AG04450 (cell line): ENCODE data around the gene ADAMTSL1. TPM values are rescaled to one million over a fixed set of nuclear protein-coding genes. Genes with fewer than 3 reads are reported as not detected.
A peak's percentile ranks its signal among the peaks of the same experiment; 100 is the strongest.

Experiments used
- CTCF ChIA-PET: fragments of 300-600, 350-600 bp; formaldehyde crosslinking; extraction: SDS; loops from one replicate; lab custom pipeline; 2022; ENCODE audit warnings: antibody characterized with exemption, inconsistent platforms; lab: Charles Lee
- POLR2A ChIA-PET: fragments of 350-600 bp; formaldehyde crosslinking; extraction: SDS; loops from one replicate; lab custom pipeline; 2021; ENCODE audit warnings: antibody characterized with exemption, inconsistent platforms; lab: Yijun Ruan, JAX
- DNase-seq: peaks from one replicate; pipeline ENCODE4 v3.0.0-alpha.2; 2011; ENCODE audit warnings: low read depth, low spot score
- H3K27ac ChIP-seq: one replicate; pipeline ENCODE4 v1.5.1; 2012; ENCODE audit warnings: low read depth, low read length, control low read depth
- H3K27me3 ChIP-seq: one replicate; pipeline ENCODE4 v1.6.0; 2012; ENCODE audit warnings: low read length; ENCODE audit not compliant: control insufficient read depth, insufficient read depth
- H3K4me3 ChIP-seq: 2 replicates; pipeline ENCODE4 v1.5.1; 2011; ENCODE audit warnings: mild to moderate bottlenecking, low read depth, low read length, control low read depth
- H3K9me3 ChIP-seq: 2 replicates; pipeline ENCODE4 v1.5.1; 2012; ENCODE audit warnings: low read length; ENCODE audit not compliant: control insufficient read depth, insufficient read depth
- polyA plus RNA-seq: library from polyadenylated mRNA; depleted of rRNA; stranded (reverse); fragments of >200 nt; gene quantifications from 2 replicates; pipeline ENCODE4 v1.2.3, GENCODE V29; 2011
- TF ChIP-seq, protein P1 (sequence below): IDR thresholded peaks from 2 replicates; pipeline ENCODE4 v1.5.1; 2011; ENCODE audit warnings: low read depth, low read length, control low read depth, inconsistent platforms

The ADAMTSL1 gene
- polyA plus RNA-seq, 1 experiment: 22.2 TPM

DNA sequence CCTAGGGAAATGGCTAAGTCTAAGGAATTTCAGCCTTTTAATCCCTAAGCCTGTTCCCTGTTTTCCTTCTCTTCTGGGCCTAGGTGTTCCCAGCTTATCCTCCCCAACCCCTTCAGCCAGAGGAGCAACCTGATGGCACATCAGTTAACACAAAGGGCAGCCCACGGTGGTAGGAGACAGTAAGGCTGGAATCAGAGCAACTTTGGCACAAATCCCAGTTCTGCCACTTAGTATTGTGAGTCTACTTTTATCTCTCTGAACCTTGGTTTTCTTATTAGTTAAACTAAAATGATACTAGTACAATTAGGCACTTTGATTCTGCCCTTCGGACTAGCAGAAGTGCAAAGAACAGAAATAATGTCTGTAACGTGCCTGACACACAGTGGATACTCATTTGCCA, 312.2 kb downstream of the ADAMTSL1 start:
- Histone ChIP-seq H3K9me3 (no peaks in the 10 kb centered on the region), H3K27me3 (no peaks in the 10 kb centered on the region), H3K27ac (no peak overlapping the region), H3K4me3 (no peak overlapping the region)
- TF ChIP-seq, protein P1, sequence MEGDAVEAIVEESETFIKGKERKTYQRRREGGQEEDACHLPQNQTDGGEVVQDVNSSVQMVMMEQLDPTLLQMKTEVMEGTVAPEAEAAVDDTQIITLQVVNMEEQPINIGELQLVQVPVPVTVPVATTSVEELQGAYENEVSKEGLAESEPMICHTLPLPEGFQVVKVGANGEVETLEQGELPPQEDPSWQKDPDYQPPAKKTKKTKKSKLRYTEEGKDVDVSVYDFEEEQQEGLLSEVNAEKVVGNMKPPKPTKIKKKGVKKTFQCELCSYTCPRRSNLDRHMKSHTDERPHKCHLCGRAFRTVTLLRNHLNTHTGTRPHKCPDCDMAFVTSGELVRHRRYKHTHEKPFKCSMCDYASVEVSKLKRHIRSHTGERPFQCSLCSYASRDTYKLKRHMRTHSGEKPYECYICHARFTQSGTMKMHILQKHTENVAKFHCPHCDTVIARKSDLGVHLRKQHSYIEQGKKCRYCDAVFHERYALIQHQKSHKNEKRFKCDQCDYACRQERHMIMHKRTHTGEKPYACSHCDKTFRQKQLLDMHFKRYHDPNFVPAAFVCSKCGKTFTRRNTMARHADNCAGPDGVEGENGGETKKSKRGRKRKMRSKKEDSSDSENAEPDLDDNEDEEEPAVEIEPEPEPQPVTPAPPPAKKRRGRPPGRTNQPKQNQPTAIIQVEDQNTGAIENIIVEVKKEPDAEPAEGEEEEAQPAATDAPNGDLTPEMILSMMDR: no peak
- CTCF ChIA-PET: no interaction called here
- POLR2A ChIA-PET: no interaction called here
- DNase-seq: no peak

DNA sequence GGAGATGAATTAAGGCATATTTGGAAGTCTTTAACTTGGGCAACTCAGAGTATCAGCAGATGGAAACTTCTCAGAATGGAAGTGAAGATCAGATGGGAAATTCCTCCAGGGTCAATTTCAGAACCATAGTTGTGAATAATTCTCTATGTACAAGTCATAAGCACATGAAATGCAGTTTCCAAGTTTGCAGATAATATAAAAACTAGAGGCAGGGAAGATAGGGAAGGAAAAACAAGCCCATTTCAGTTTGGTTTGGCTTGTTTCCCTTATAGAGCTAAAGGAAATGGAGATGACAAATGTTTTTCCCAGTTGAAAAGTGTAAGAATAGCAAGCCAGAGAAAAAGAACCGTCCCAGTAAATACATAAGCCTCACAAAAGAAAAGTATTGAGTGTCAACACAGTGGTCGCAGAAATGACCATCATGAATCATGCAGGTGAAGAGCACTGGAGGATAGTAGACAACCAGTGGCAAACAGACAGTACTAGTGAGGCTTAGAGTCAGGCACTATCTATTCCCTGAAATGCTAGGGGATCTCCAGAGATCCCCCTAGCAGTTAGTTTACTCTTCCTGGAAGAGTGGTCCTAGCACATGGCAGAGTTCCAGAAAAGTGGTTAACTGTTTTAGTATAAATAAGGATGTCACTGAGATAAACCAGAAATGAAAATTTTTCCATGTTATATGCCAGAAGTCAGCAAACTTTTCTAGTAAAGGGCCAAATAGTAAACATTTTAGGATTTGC, 313.1 kb downstream of the ADAMTSL1 start:
- TF ChIP-seq, protein P1: no peak
- H3K4me3 ChIP-seq: no peak overlapping the region
- DNase-seq: no peak
- no peaks in the 10 kb centered on the region for H3K27me3 ChIP-seq
- H3K9me3 ChIP-seq: no peaks in the 10 kb centered on the region
- no peak overlapping the region for H3K27ac ChIP-seq
- CTCF ChIA-PET: no interaction called here
- POLR2A ChIA-PET: interaction anchor here (0.6 kb wide), 1 partner anchor 31 kb away, joined by 3 read pairs; no protein-coding TSS in a partner anchor

DNA sequence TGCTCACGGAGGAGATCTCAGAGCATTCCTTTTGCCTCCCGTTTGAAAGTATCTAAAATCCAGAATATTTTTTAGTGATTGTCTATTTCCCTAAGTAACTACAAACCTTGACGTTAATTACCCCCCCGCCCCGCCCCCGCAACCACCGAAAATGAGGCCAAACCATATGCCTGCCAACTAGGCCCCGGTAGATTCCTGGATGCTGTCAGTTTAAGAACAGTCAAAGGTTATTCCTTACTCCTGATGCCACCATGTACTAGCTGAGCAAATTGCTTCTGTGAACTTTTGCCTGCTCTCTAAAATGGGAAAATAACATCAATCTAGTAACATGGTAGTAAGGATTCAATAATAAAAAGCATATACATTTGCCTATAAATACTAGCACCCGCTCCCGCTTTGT, 314.3 kb downstream of the ADAMTSL1 start:
- ChIA-PET CTCF (no interaction called here), POLR2A (no interaction called here)
- TF ChIP-seq, protein P1: no peak
- Histone ChIP-seq H3K4me3 (no peak overlapping the region), H3K9me3 (no peaks in the 10 kb centered on the region), H3K27me3 (no peaks in the 10 kb centered on the region), H3K27ac (no peak overlapping the region)
- no peak for DNase-seq

DNA sequence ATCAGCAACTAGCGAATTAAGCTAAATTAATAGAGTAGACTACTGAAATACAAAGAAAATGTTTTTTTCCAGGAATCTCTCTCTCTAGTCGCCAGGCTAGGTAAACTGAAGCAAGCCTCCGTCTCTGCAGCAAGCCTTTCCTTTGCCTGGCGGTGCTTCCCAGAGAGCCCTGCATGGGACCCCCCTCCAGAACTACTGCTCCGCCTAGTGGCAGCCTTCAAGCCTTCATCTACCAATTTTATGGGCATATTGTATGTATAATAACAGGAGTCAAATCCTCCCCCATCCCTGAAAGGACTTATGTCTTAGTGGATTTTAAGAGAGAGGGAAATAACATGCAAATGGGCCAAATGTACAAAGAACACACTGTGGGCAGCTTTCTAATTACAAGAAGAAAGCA, 317.1 kb downstream of the ADAMTSL1 start:
- Histone ChIP-seq H3K4me3 (no peak overlapping the region), H3K9me3 (no peaks in the 10 kb centered on the region), H3K27me3 (no peaks in the 10 kb centered on the region), H3K27ac (no peak overlapping the region)
- TF ChIP-seq, protein P1: peak; percentile 49
- CTCF ChIA-PET: interaction anchor here (0.7 to 1.2 kb wide), 6 partner anchors 8 to 537 kb away, joined by 3 to 5 read pairs (median 3); no protein-coding TSS in a partner anchor
- DNase-seq: no peak
- POLR2A ChIA-PET: no interaction called here

DNA sequence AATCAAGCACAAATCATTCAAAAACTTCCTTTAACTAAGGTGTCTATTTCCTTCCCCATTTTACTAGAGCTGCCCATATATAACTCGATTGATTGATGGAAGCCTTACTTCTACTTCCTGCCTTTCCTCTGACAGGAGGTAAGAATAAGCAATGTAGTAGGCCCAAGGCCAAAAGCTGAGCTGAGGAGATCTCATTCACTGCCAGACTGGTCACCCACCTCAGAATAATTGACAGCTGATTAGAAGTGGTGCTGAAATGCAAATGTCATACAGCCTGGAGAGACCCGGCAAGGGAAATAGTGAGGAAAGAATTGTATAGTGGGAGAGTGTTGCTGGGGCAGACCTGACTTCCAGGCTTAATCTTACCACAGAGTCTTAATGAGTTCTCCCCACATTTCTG, 319.2 kb downstream of the ADAMTSL1 start:
- Histone ChIP-seq H3K4me3 (no peak overlapping the region), H3K9me3 (no peaks in the 10 kb centered on the region), H3K27ac (no peak overlapping the region), H3K27me3 (no peaks in the 10 kb centered on the region)
- ChIA-PET POLR2A (no interaction called here), CTCF (interaction anchor here (0.5 kb wide), 1 partner anchor 221 kb away, joined by 3 read pairs; no protein-coding TSS in a partner anchor)
- TF ChIP-seq, protein P1: no peak
- no peak for DNase-seq
